Measurements from ENCODE around the gene COBL. TPM values are rescaled to one million over a fixed set of nuclear protein-coding genes. Genes with fewer than 3 reads are reported as not detected.

The COBL gene
- total and polyA plus RNA-seq, 2 of the 8 experiments (the other 6 are each of a cell fraction or from before 2014, with no cell fraction given) = 13.8 to 40.4 TPM

- TF ChIP-seq CHD7 (IDR thresholded peaks at IDR 0.05; ENCODE audit: insufficient replicate concordance, low read length) = no peak
- no peak for TF ChIP-seq RAD21 (IDR thresholded peaks at IDR 0.05 in 1 of 2, conservative IDR thresholded peaks at IDR 0.05 in 1 of 2; ENCODE audit: low read depth in 2 of 2, low read length in 2 of 2)
- TF ChIP-seq EZH2 (IDR thresholded peaks at IDR 0.05; ENCODE audit: low read depth, low read length, severe bottlenecking) = no peak
- no peak for TF ChIP-seq JUN (IDR thresholded peaks at IDR 0.05; ENCODE audit: low read depth, low read length)
- TF ChIP-seq RNF2 (IDR thresholded peaks at IDR 0.05; ENCODE audit: borderline replicate concordance, low read depth, low read length, missing control alignments, poor library complexity, severe bottlenecking) = no peak
- TF ChIP-seq CTCF (IDR thresholded peaks at IDR 0.05; ENCODE audit: control extremely low read depth in 1 of 3, insufficient read depth in 1 of 3, low read depth in 1 of 3, low read length in 3 of 3) = no peak
- TF ChIP-seq YY1 (IDR thresholded peaks at IDR 0.05; ENCODE audit: low read depth, low read length) = no peak
These were observed 321.8 kb downstream of the COBL start (continued) for GRCh38 chr7:50994753-50995319.
